GM03348 (cell line): ENCODE data around the gene AREL1.

ENCODE experiments used
- DNase-seq: peaks from one replicate; pipeline ENCODE4 v3.0.0; 2012; ENCODE audit warnings: low spot score

The AREL1 gene

DNA sequence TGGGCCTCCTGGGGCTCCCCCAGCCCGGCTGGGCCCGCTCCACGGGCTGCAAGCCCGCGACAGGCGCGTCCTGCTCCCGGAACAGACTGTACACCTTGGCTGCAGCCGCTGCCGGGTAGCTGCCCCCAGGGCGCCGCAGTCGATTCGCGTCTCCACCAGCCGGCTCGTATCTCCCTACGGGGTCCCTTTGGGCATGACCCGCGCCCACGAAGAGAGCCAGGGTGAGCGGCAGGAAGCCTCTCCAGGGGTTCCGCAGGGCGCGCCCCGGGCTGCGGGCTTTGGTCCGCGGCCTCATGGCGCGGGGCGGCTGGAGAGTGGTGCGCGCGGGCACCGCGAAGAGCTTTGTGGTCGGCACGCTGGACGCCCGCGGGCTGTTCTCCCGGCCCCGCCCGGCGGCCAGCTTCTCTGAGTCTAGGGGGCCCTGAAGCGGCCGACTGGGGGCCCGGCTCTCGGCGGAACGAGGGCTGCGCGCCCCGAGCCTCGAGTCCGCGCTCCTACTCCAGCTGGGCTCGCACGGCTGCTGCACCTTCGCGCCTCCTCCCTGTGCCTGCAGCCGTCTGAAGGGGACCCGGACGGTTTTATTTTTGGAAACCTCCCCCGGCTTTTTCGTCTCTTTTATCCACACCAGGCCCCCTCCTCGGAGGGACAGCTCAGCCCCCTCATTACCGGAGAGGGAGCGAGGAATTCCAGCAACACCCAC is 101.1 kb downstream of the AREL1 start, which contains the start of gene LTBP2:
LTBP2 (minus strand) TSS at position 588 of the 700 bp plus-strand sequence; CDS start at position 295, 293 bp downstream.
- DNase-seq = peak; percentile 74
